Measurements from ENCODE around the gene ATF4. TPM values are rescaled to one million over a fixed set of nuclear protein-coding genes. Genes with fewer than 3 reads are reported as not detected.

The ATF4 gene
- total and polyA plus RNA-seq, 3 experiments from 2014 or later = 103 to 758 (median 757) TPM

DNA sequence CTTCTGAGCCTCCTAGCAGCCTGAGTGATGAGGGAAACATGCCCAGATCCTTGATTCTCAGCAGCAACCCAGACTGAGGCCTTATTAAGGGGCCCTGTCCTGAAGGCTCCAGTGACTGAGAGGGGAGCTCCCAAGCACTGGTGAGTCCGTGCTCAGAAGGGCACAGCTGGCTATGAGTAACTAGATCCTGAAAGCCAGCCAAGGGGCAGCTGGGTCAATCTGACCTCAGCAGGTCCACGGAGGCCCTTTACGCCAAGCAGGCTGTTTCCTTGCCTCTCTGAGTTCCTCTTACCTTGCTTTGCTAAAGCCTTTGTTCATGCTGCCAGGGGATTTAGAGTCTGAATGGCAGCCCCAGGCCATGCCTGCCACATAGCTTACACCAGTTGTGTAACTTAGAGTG lies 37.6 kb upstream of the ATF4 start:
- Mint-ChIP-seq H3K36me3 (no peaks in the 10 kb centered on the region), H3K27ac (no peak overlapping the region), H3K27me3 (peaks cover 1 to 4% of the 10 kb centered on the region in 2 donors), H3K4me3 (no peak overlapping the region), H3K4me1 (no peaks in the 10 kb centered on the region), H3K9me3 (no peaks in the 10 kb centered on the region)
- ChIA-PET POLR2A (interaction anchor here (0.6 kb wide), 1 partner anchor 33 kb away, joined by 3 read pairs; no protein-coding TSS in a partner anchor), CTCF (interaction anchor here (1.3 kb wide), 1 partner anchor 46 kb away, joined by 3 read pairs; no protein-coding TSS in a partner anchor)
- no peaks in the 10 kb centered on the region for H3K27me3 ChIP-seq (ENCODE audit: insufficient read depth, low read length, poor library complexity, severe bottlenecking)
- H3K27ac ChIP-seq (ENCODE audit: low read depth, low read length) = no peak overlapping the region
- no peaks in the 10 kb centered on the region for H3K9me3 ChIP-seq (ENCODE audit: low read length)
- H3K36me3 ChIP-seq (ENCODE audit: insufficient read depth, low read length) = no peaks in the 10 kb centered on the region
- no peak for DNase-seq
- H3K4me1 ChIP-seq (ENCODE audit: insufficient read depth, low read length) = no peaks in the 10 kb centered on the region
- no peak overlapping the region for H3K4me3 ChIP-seq (ENCODE audit: low read length)

DNA sequence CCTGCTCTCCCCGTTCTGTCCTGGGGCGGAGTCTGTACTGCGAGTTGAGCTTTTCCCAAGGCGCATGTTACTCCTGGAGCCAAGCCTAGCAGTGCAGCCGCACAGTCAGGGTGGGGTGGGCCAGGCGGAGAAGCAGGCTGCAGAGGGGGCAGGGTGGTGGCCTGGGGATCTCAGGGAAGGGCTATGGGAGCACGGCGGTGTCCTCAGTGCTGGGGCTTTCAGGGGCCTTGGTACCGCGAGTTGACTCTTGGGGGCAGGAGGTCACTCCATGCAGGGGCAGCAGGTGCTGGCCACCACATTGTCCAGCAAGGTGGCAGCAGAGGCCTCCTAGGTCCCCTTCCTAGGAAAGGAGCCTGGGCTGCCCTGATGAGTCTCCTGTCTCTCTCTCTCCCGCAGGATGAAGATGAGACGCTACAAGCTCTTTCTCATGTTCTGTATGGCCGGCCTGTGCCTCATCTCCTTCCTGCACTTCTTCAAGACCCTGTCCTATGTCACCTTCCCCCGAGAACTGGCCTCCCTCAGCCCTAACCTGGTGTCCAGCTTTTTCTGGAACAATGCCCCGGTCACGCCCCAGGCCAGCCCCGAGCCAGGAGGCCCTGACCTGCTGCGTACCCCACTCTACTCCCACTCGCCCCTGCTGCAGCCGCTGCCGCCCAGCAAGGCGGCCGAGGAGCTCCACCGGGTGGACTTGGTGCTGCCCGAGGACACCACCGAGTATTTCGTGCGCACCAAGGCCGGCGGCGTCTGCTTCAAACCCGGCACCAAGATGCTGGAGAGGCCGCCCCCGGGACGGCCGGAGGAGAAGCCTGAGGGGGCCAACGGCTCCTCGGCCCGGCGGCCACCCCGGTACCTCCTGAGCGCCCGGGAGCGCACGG lies 33.2 kb upstream of the ATF4 start:
- Histone ChIP-seq H3K4me1 (ENCODE audit: insufficient read depth, low read length) (peaks cover 10% of the 10 kb centered on the region), H3K4me3 (ENCODE audit: low read length) (no peak overlapping the region), H3K9me3 (ENCODE audit: low read length) (no peaks in the 10 kb centered on the region), H3K27ac (ENCODE audit: low read depth, low read length) (no peak overlapping the region), H3K36me3 (ENCODE audit: insufficient read depth, low read length) (no peaks in the 10 kb centered on the region), H3K27me3 (ENCODE audit: insufficient read depth, low read length, poor library complexity, severe bottlenecking) (no peaks in the 10 kb centered on the region)
- no peak overlapping the region for H3K4me3 Mint-ChIP-seq
- ChIA-PET POLR2A (interaction anchor here (0.5 kb wide), 1 partner anchor 140 kb away, joined by 7 read pairs; no protein-coding TSS in a partner anchor), CTCF (interaction anchor here (1.0 kb wide), 1 partner anchor 42 kb away, joined by 3 read pairs; no protein-coding TSS in a partner anchor)
- no peak for DNase-seq
- H3K27me3 Mint-ChIP-seq = peaks cover 4% of the 10 kb centered on the region in 2 donors
- peaks cover 4 to 7% (median 6%) of the 10 kb centered on the region in 3 donors for H3K4me1 Mint-ChIP-seq
- peak overlapping the region in 1 of 8 donors; percentile 66 for H3K27ac Mint-ChIP-seq
- no peaks in the 10 kb centered on the region for H3K36me3 Mint-ChIP-seq
- H3K9me3 Mint-ChIP-seq = no peaks in the 10 kb centered on the region

DNA sequence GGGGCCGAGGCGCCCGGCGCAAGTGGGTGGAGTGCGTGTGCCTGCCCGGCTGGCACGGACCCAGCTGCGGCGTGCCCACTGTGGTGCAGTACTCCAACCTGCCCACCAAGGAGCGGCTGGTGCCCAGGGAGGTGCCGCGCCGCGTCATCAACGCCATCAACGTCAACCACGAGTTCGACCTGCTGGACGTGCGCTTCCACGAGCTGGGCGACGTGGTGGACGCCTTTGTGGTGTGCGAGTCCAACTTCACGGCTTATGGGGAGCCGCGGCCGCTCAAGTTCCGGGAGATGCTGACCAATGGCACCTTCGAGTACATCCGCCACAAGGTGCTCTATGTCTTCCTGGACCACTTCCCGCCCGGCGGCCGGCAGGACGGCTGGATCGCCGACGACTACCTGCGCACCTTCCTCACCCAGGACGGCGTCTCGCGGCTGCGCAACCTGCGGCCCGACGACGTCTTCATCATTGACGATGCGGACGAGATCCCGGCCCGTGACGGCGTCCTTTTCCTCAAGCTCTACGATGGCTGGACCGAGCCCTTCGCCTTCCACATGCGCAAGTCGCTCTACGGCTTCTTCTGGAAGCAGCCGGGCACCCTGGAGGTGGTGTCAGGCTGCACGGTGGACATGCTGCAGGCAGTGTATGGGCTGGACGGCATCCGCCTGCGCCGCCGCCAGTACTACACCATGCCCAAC lies 32.4 kb upstream of the ATF4 start:
- Mint-ChIP-seq H3K4me3 (no peak overlapping the region), H3K27ac (no peak overlapping the region), H3K4me1 (peaks cover 4 to 7% (median 6%) of the 10 kb centered on the region in 3 donors), H3K9me3 (no peaks in the 10 kb centered on the region), H3K27me3 (peaks cover 4% of the 10 kb centered on the region in 2 donors), H3K36me3 (no peaks in the 10 kb centered on the region)
- POLR2A ChIA-PET = no interaction called here
- CTCF ChIA-PET = no interaction called here
- H3K27ac ChIP-seq (ENCODE audit: low read depth, low read length) = no peak overlapping the region
- no peak overlapping the region for H3K4me3 ChIP-seq (ENCODE audit: low read length)
- DNase-seq = no peak
- no peaks in the 10 kb centered on the region for H3K27me3 ChIP-seq (ENCODE audit: insufficient read depth, low read length, poor library complexity, severe bottlenecking)
- H3K4me1 ChIP-seq (ENCODE audit: insufficient read depth, low read length) = peaks cover 10% of the 10 kb centered on the region
- no peaks in the 10 kb centered on the region for H3K9me3 ChIP-seq (ENCODE audit: low read length)
- H3K36me3 ChIP-seq (ENCODE audit: insufficient read depth, low read length) = no peaks in the 10 kb centered on the region

DNA sequence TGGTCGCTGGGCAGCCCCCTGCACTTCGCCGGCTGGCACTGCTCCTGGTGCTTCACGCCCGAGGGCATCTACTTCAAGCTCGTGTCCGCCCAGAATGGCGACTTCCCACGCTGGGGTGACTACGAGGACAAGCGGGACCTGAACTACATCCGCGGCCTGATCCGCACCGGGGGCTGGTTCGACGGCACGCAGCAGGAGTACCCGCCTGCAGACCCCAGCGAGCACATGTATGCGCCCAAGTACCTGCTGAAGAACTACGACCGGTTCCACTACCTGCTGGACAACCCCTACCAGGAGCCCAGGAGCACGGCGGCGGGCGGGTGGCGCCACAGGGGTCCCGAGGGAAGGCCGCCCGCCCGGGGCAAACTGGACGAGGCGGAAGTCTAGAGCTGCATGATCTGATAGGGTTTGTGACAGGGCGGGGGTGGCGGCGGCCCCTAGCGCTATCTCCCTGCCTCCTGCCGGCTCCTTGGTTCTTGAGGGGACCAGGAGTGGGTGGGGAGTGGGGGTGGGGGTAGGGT lies 31.7 kb upstream of the ATF4 start:
- no peak for DNase-seq
- H3K36me3 Mint-ChIP-seq = no peaks in the 10 kb centered on the region
- Histone ChIP-seq H3K27me3 (ENCODE audit: insufficient read depth, low read length, poor library complexity, severe bottlenecking) (no peaks in the 10 kb centered on the region), H3K9me3 (ENCODE audit: low read length) (no peaks in the 10 kb centered on the region), H3K27ac (ENCODE audit: low read depth, low read length) (no peak overlapping the region), H3K36me3 (ENCODE audit: insufficient read depth, low read length) (no peaks in the 10 kb centered on the region), H3K4me1 (ENCODE audit: insufficient read depth, low read length) (peaks cover 10% of the 10 kb centered on the region), H3K4me3 (ENCODE audit: low read length) (no peak overlapping the region)
- no peak overlapping the region for H3K4me3 Mint-ChIP-seq
- no peaks in the 10 kb centered on the region for H3K9me3 Mint-ChIP-seq
- POLR2A ChIA-PET = no interaction called here
- CTCF ChIA-PET = interaction anchor here (2.2 kb wide), 1 partner anchor 13 kb away, joined by 6 read pairs; the partner anchor contains the start of gene MIEF1
- H3K4me1 Mint-ChIP-seq = peaks cover 4 to 7% (median 6%) of the 10 kb centered on the region in 3 donors
- H3K27me3 Mint-ChIP-seq = peaks cover 4% of the 10 kb centered on the region in 2 donors
- H3K27ac Mint-ChIP-seq = no peak overlapping the region

DNA sequence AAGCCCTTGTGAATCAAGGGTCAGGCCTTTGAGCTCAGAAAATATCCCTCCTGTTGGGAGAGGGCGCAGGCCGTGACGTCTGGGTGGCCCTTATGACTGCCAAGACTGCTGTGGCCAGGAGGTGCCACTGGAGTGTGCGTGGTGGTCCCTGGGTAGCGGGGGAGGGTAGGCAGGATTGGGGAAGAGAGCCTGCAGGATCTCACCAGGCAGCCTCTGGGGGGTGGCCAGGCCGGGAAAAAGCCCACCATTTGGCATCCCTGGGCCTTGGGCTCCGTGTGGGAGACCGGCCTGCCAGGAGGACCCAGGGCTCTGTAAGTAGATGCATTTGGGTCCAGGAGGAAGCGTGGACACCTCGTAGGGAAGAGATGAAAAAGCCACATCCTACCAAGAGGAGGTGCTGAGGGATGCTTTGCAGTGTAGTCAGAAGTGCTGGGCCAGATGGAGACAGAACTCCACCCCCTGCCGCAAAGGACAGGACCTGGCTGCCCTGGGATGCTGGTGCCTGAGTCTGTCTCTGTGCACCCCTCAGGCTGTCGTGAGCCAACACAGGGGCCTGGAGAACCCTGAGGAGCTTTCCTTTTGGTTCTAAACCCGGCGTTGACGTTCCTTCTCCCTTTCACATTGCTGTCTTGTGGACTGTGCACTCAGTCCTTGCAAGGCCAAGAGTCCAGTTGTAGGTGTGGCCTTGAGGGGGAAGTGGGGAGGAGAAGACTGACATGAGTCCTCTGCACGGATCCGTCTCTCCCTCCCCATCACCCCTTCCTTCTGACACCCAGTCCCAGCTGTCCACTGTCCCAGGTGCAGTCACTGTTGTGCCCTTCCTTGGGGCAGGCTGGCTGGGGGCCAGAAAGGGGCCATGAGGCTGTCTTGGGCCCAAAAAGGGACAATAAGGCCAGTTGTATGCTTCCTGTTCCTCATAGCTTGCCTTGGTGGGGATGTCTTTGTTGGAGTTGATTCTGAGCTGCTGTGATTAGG lies 31.0 kb upstream of the ATF4 start:
- Histone ChIP-seq H3K9me3 (ENCODE audit: low read length) (no peaks in the 10 kb centered on the region), H3K27ac (ENCODE audit: low read depth, low read length) (no peak overlapping the region), H3K36me3 (ENCODE audit: insufficient read depth, low read length) (no peaks in the 10 kb centered on the region), H3K4me3 (ENCODE audit: low read length) (no peak overlapping the region), H3K4me1 (ENCODE audit: insufficient read depth, low read length) (peaks cover 10% of the 10 kb centered on the region), H3K27me3 (ENCODE audit: insufficient read depth, low read length, poor library complexity, severe bottlenecking) (no peaks in the 10 kb centered on the region)
- H3K4me3 Mint-ChIP-seq = no peak overlapping the region
- no peaks in the 10 kb centered on the region for H3K9me3 Mint-ChIP-seq
- peak overlapping the region in 1 of 8 donors; percentile 17 for H3K27ac Mint-ChIP-seq
- POLR2A ChIA-PET = interaction anchor here (0.6 to 1.3 kb wide), 4 partner anchors 13 to 309 kb away, joined by 3 to 4 read pairs (median 4); partner anchors contain the start of genes MIEF1 and TAB1
- H3K27me3 Mint-ChIP-seq = peaks cover 4% of the 10 kb centered on the region in 2 donors
- H3K4me1 Mint-ChIP-seq = peaks cover 4 to 7% (median 6%) of the 10 kb centered on the region in 3 donors
- no peak for DNase-seq
- CTCF ChIA-PET = interaction anchor here (0.8 to 2.2 kb wide), 7 partner anchors 12 to 536 kb away, joined by 3 to 17 read pairs (median 4); partner anchors contain the start of gene MIEF1
- no peaks in the 10 kb centered on the region for H3K36me3 Mint-ChIP-seq

DNA sequence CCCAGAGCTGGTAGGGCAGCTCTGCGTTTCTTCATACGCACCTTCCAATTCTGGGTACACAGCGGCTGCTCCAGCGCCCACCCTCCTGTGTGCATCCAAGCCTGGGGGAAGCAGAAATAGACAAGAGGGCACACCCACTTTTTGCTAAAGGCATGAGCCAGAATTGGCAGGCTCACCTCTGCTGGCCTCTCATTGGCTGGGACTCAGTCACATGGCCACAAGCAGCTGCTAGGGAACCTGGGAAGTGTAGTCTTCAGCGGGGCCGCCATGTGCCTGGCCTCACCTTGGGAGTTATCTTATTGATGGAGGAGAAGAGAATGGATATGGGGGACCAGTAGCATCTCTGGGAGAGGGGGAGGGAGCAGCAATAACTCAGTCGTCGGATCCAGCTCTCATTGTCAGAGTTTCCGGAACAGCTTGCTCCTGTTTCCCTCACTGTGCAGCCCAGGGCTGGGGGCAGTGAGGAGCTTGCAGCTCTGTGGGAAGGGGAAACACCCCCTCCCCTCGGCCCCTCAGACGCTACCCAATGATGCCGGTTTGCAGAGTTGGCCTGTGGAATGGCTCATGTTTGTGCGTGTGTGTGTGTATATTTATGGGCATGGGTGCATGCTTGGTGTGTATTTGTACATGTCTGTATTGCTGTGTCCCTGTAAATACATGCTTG lies 30.1 kb upstream of the ATF4 start:
- H3K4me3 ChIP-seq (ENCODE audit: low read length) = no peak overlapping the region
- peak; percentile 62 to 82 (median 67) for DNase-seq
- no peaks in the 10 kb centered on the region for H3K27me3 ChIP-seq (ENCODE audit: insufficient read depth, low read length, poor library complexity, severe bottlenecking)
- POLR2A ChIA-PET = interaction anchor here (0.5 to 1.3 kb wide), 3 partner anchors 12 to 90 kb away, joined by 3 to 8 read pairs (median 4); partner anchors contain the start of genes MIEF1 and TAB1
- peaks cover 10% of the 10 kb centered on the region for H3K4me1 ChIP-seq (ENCODE audit: insufficient read depth, low read length)
- Mint-ChIP-seq H3K36me3 (no peaks in the 10 kb centered on the region), H3K9me3 (no peaks in the 10 kb centered on the region), H3K27me3 (peaks cover 0 to 4% of the 10 kb centered on the region in 2 donors), H3K27ac (no peak overlapping the region), H3K4me1 (peaks cover 4 to 7% (median 6%) of the 10 kb centered on the region in 3 donors), H3K4me3 (no peak overlapping the region)
- no peaks in the 10 kb centered on the region for H3K9me3 ChIP-seq (ENCODE audit: low read length)
- CTCF ChIA-PET = interaction anchor here (0.8 to 2.2 kb wide), 7 partner anchors 12 to 535 kb away, joined by 3 to 17 read pairs (median 4); partner anchors contain the start of gene MIEF1
- no peak overlapping the region for H3K27ac ChIP-seq (ENCODE audit: low read depth, low read length)
- H3K36me3 ChIP-seq (ENCODE audit: insufficient read depth, low read length) = no peaks in the 10 kb centered on the region
